GM20000 (cell line): ENCODE measurements around the gene FAM83C.
"Not testable (repeated sequence)": the region's sequence is repeated elsewhere in the genome, so short reads cannot be mapped to it uniquely, and the experiment has no call there.

Source experiments
- DNase-seq: peaks from one replicate; pipeline ENCODE4 v3.0.0; 2012; ENCODE audit warnings: low spot score
- CTCF ChIP-seq: IDR thresholded peaks from 2 replicates; pipeline ENCODE4 v1.5.1; 2012; ENCODE audit warnings: mild to moderate bottlenecking, control low read depth; ENCODE audit errors: extremely low read depth, missing control alignments

The FAM83C gene

GRCh38 chr20:35267092-35267491 lies 25.1 kb downstream of the FAM83C start:
- no peak for TF ChIP-seq CTCF
- DNase-seq, result no peak

- DNase-seq, result no peak
- TF ChIP-seq CTCF, result no peak
Measured at GRCh38 chr20:35264755-35265154, 27.5 kb downstream of the FAM83C start.

- TF ChIP-seq CTCF, result no peak
- no peak for DNase-seq
Measured at GRCh38 chr20:35263532-35264341, 28.5 kb downstream of the FAM83C start.

- DNase-seq, result not testable (repeated sequence)
Measured at GRCh38 chr20:35262731-35263531, 29.3 kb downstream of the FAM83C start.

- DNase-seq, result not testable (repeated sequence)
Measured at GRCh38 chr20:35262321-35262720, 29.9 kb downstream of the FAM83C start.

- no peak for TF ChIP-seq CTCF
- no peak for DNase-seq
Measured at GRCh38 chr20:35260426-35260825, 31.8 kb downstream of the FAM83C start.

- no peak for TF ChIP-seq CTCF
- DNase-seq, result no peak
Measured at GRCh38 chr20:35257175-35257909, 34.9 kb downstream of the FAM83C start.

- no peak for DNase-seq
- no peak for TF ChIP-seq CTCF
Measured at GRCh38 chr20:35254448-35254999, 37.7 kb downstream of the FAM83C start.
